ENCODE results near the gene LPP. TPM values are rescaled to one million over a fixed set of nuclear protein-coding genes. Genes with fewer than 3 reads are reported as not detected.

LPP gene
- total and polyA plus RNA-seq, 2 of the 13 experiments (the other 11 are each of a cell fraction or from before 2014, with no cell fraction given) = 19.2 to 29.9 TPM

DNA sequence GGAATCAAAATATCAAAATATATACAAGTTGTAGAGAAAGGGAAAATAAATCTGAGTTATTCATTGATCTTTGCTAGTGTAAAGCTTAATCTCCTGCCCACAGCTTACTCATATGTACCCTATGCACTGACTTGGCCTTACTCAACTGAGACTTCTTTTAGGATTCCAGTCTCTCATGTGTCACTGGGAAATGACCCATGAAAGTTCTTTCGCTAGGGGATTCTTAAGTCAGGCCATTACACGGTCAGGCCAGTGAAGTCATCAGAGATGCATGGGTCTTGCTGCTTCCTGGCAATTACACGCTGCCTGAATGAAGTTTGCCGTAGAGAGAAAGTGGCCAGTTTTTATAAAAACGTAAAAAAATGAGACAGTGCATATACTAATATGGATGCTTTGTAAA, 20.7 kb upstream of the LPP start:
- ChIA-PET CTCF (ENCODE audit: low intra/inter-chr PET ratio, low total read pairs) (no interaction called here), POLR2A (no interaction called here)
- no TSS peak for BruUV-seq (replicated peaks)
- no peak overlapping the region for H3K9ac ChIP-seq (ENCODE audit: insufficient read depth, low read depth, low read length)
- H3K9me3 ChIP-seq (ENCODE audit: low read length) = no peaks in the 10 kb centered on the region
- no peak overlapping the region for H3K4me2 ChIP-seq (ENCODE audit: low read depth, low read length)
- in situ Hi-C loops (cut with HindIII; ENCODE audit: extremely low pct_ligation_motif_present, low pct_unique_long_range_greater_than_20kb) = no loop called here
- no peak overlapping the region for H3K27ac ChIP-seq (ENCODE audit: extremely low read length, insufficient read depth, low read length)
- H3K79me2 ChIP-seq (ENCODE audit: insufficient read depth, low read length) = no peaks in the 10 kb centered on the region
- no peaks in the 10 kb centered on the region for H4K20me1 ChIP-seq (ENCODE audit: insufficient read depth, low read length)
- DNase-seq (ENCODE audit: low spot score) (no peak), ATAC-seq (no peak), FAIRE-seq (no peak)
- no peak overlapping the region for H2AFZ ChIP-seq (ENCODE audit: low read length)
- no peaks in the 10 kb centered on the region for H3K36me3 ChIP-seq (replicated peaks in 1 of 2; ENCODE audit: control insufficient read depth in 1 of 2, insufficient read depth in 2 of 2, low read length in 2 of 2)
- WGBS (ENCODE audit: low lambda C conversion rate) = 97% methylated on average over 5 of the region's 5 CpGs
- intact Hi-C loops (cut with micrococcal nuclease; ENCODE audit: unreplicated experiment) = no loop called here
- peaks cover 24% of the 10 kb centered on the region for H3K4me1 ChIP-seq (ENCODE audit: insufficient read depth, low read length)
- TF ChIP-seq ELF3 (CRISPR knock-in tag; IDR thresholded peaks at IDR 0.05) = no peak
- H3K27me3 ChIP-seq (ENCODE audit: control insufficient read depth in 1 of 2, insufficient read depth in 2 of 2, low read length in 2 of 2) = no peaks in the 10 kb centered on the region
- H3K4me3 ChIP-seq (replicated peaks in 1 of 3; ENCODE audit: insufficient read depth in 1 of 3, low read depth in 2 of 3, low read length in 3 of 3) = no peak overlapping the region

DNA sequence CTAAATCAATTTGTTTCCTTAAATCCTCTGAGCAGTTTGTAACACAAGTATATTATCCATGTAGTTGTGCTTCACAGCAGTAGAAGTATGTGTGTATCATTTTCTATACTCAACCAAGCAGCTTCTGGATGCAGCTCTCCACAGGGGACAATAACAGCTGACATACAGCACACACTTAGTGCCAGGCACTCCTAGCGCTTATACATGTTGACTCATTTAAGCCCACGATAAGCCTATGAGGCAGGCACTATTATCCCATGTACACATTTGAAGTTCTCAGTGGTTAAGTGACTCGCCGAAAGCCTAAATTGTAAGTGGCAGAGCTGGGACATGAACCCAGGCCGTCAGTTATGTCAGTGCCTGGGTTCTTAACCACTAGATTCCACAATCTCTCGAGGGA, 20.3 kb upstream of the LPP start:
- no peak overlapping the region for H3K9ac ChIP-seq (ENCODE audit: insufficient read depth, low read depth, low read length)
- H3K9me3 ChIP-seq (ENCODE audit: low read length) = no peaks in the 10 kb centered on the region
- no peak overlapping the region for H3K27ac ChIP-seq (ENCODE audit: extremely low read length, insufficient read depth, low read length)
- no peaks in the 10 kb centered on the region for H3K27me3 ChIP-seq (ENCODE audit: control insufficient read depth in 1 of 2, insufficient read depth in 2 of 2, low read length in 2 of 2)
- no peaks in the 10 kb centered on the region for H3K36me3 ChIP-seq (replicated peaks in 1 of 2; ENCODE audit: control insufficient read depth in 1 of 2, insufficient read depth in 2 of 2, low read length in 2 of 2)
- BruUV-seq (replicated peaks) = no TSS peak
- DNase-seq (ENCODE audit: low spot score) (no peak), FAIRE-seq (no peak), ATAC-seq (no peak)
- H3K4me2 ChIP-seq (ENCODE audit: low read depth, low read length) = no peak overlapping the region
- in situ Hi-C loops (cut with HindIII; ENCODE audit: extremely low pct_ligation_motif_present, low pct_unique_long_range_greater_than_20kb) = no loop called here
- no peaks in the 10 kb centered on the region for H3K79me2 ChIP-seq (ENCODE audit: insufficient read depth, low read length)
- ChIA-PET CTCF (ENCODE audit: low intra/inter-chr PET ratio, low total read pairs) (no interaction called here), POLR2A (no interaction called here)
- peaks cover 28% of the 10 kb centered on the region for H3K4me1 ChIP-seq (ENCODE audit: insufficient read depth, low read length)
- H2AFZ ChIP-seq (ENCODE audit: low read length) = no peak overlapping the region
- H3K4me3 ChIP-seq (replicated peaks in 1 of 3; ENCODE audit: insufficient read depth in 1 of 3, low read depth in 2 of 3, low read length in 3 of 3) = no peak overlapping the region
- no peaks in the 10 kb centered on the region for H4K20me1 ChIP-seq (ENCODE audit: insufficient read depth, low read length)
- intact Hi-C loops (cut with micrococcal nuclease; ENCODE audit: unreplicated experiment) = no loop called here
- WGBS (ENCODE audit: low lambda C conversion rate) = 96% methylated on average over 6 of the region's 6 CpGs
- TF ChIP-seq, protein P1, sequence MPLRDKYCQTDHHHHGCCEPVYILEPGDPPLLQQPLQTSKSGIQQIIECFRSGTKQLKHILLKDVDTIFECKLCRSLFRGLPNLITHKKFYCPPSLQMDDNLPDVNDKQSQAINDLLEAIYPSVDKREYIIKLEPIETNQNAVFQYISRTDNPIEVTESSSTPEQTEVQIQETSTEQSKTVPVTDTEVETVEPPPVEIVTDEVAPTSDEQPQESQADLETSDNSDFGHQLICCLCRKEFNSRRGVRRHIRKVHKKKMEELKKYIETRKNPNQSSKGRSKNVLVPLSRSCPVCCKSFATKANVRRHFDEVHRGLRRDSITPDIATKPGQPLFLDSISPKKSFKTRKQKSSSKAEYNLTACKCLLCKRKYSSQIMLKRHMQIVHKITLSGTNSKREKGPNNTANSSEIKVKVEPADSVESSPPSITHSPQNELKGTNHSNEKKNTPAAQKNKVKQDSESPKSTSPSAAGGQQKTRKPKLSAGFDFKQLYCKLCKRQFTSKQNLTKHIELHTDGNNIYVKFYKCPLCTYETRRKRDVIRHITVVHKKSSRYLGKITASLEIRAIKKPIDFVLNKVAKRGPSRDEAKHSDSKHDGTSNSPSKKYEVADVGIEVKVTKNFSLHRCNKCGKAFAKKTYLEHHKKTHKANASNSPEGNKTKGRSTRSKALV (CRISPR knock-in tag; IDR thresholded peaks at IDR 0.05) = no peak
- TF ChIP-seq TRIM24 (CRISPR knock-in tag; IDR thresholded peaks at IDR 0.05) = no peak
- no peak for TF ChIP-seq KMT2A (CRISPR knock-in tag; IDR thresholded peaks at IDR 0.05)
- no peak for TF ChIP-seq ZNF10 (CRISPR knock-in tag; IDR thresholded peaks at IDR 0.05; ENCODE audit: borderline replicate concordance, low read depth)
- TF ChIP-seq, protein P2, sequence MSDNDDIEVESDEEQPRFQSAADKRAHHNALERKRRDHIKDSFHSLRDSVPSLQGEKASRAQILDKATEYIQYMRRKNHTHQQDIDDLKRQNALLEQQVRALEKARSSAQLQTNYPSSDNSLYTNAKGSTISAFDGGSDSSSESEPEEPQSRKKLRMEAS (IDR thresholded peaks at IDR 0.05) = no peak
- TF ChIP-seq HNRNPK (IDR thresholded peaks at IDR 0.05; ENCODE audit: low read depth, low read length, poor library complexity, severe bottlenecking) = no peak
- TF ChIP-seq, protein P3, sequence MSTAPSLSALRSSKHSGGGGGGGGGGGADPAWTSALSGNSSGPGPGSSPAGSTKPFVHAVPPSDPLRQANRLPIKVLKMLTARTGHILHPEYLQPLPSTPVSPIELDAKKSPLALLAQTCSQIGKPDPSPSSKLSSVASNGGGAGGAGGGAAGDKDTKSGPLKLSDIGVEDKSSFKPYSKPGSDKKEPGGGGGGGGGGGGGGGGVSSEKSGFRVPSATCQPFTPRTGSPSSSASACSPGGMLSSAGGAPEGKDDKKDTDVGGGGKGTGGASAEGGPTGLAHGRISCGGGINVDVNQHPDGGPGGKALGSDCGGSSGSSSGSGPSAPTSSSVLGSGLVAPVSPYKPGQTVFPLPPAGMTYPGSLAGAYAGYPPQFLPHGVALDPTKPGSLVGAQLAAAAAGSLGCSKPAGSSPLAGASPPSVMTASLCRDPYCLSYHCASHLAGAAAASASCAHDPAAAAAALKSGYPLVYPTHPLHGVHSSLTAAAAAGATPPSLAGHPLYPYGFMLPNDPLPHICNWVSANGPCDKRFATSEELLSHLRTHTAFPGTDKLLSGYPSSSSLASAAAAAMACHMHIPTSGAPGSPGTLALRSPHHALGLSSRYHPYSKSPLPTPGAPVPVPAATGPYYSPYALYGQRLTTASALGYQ (CRISPR knock-in tag; IDR thresholded peaks at IDR 0.05) = no peak
- TF ChIP-seq MED13 (CRISPR knock-in tag; IDR thresholded peaks at IDR 0.05) = no peak
- TF ChIP-seq RORA (CRISPR knock-in tag; IDR thresholded peaks at IDR 0.05) = no peak
- TF ChIP-seq, protein P4, sequence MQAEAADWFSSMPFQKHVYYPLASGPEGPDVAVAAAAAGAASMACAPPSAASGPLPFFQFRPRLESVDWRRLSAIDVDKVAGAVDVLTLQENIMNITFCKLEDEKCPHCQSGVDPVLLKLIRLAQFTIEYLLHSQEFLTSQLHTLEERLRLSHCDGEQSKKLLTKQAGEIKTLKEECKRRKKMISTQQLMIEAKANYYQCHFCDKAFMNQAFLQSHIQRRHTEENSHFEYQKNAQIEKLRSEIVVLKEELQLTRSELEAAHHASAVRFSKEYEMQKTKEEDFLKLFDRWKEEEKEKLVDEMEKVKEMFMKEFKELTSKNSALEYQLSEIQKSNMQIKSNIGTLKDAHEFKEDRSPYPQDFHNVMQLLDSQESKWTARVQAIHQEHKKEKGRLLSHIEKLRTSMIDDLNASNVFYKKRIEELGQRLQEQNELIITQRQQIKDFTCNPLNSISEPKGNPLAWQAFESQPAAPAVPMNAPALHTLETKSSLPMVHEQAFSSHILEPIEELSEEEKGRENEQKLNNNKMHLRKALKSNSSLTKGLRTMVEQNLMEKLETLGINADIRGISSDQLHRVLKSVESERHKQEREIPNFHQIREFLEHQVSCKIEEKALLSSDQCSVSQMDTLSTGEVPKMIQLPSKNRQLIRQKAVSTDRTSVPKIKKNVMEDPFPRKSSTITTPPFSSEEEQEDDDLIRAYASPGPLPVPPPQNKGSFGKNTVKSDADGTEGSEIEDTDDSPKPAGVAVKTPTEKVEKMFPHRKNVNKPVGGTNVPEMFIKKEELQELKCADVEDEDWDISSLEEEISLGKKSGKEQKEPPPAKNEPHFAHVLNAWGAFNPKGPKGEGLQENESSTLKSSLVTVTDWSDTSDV (CRISPR knock-in tag; IDR thresholded peaks at IDR 0.05) = no peak
- TF ChIP-seq DR1 (CRISPR knock-in tag; IDR thresholded peaks at IDR 0.05) = no peak
- TF ChIP-seq ATF7 (IDR thresholded peaks at IDR 0.05) = no peak
- no peak for TF ChIP-seq ATF7 (CRISPR knock-in tag; IDR thresholded peaks at IDR 0.05)
